UCSD-AML1 (cell line): ENCODE results near the gene ZNF488.
"Not testable (repeated sequence)": the region's sequence is repeated elsewhere in the genome, so short reads cannot be mapped to it uniquely, and the experiment has no call there.

Source experiments
- DNase-seq: peaks from one replicate; lab custom pipeline; 2025; ENCODE audit not compliant: unreplicated experiment; lab: John Stamatoyannopoulos, UW

Gene ZNF488

GRCh38 chr10:47384148-47384921 lies at the start of gene ZNF488:
ZNF488 (minus strand) TSS chr10:47384293; CDS start chr10:47368829, 15,464 bp downstream.
- peak; percentile 58 for DNase-seq

GRCh38 chr10:47425813-47426419 lies 41.8 kb upstream of the ZNF488 start:
- no peak for DNase-seq

GRCh38 chr10:47424231-47424630 lies 40.1 kb upstream of the ZNF488 start:
- DNase-seq, result no peak

GRCh38 chr10:47423476-47423875 lies 39.4 kb upstream of the ZNF488 start:
- DNase-seq, result no peak

- DNase-seq, result no peak
Measured at GRCh38 chr10:47421057-47421952, 37.2 kb upstream of the ZNF488 start.

- DNase-seq, result no peak
Measured at GRCh38 chr10:47420305-47421056, 36.4 kb upstream of the ZNF488 start.

GRCh38 chr10:47419421-47419820 lies 35.3 kb upstream of the ZNF488 start:
- no peak for DNase-seq

GRCh38 chr10:47418966-47419365 lies 34.9 kb upstream of the ZNF488 start:
- DNase-seq, result no peak

GRCh38 chr10:47418321-47418720 lies 34.2 kb upstream of the ZNF488 start:
- DNase-seq, result no peak

- not testable (repeated sequence) for DNase-seq
Measured at GRCh38 chr10:47416305-47417218, 32.5 kb upstream of the ZNF488 start.

- DNase-seq, result no peak
Measured at GRCh38 chr10:47415520-47416304, 31.6 kb upstream of the ZNF488 start.

GRCh38 chr10:47414752-47415519 lies 30.8 kb upstream of the ZNF488 start:
- no peak for DNase-seq

GRCh38 chr10:47414227-47414592 lies 30.1 kb upstream of the ZNF488 start:
- DNase-seq, result no peak

- DNase-seq, result no peak
Measured at GRCh38 chr10:47413531-47414226, 29.6 kb upstream of the ZNF488 start.

GRCh38 chr10:47412869-47413268 lies 28.8 kb upstream of the ZNF488 start:
- DNase-seq, result no peak

GRCh38 chr10:47412177-47412730 lies 28.2 kb upstream of the ZNF488 start:
- no peak for DNase-seq

GRCh38 chr10:47410862-47411261 lies 26.8 kb upstream of the ZNF488 start:
- DNase-seq, result no peak
